Measurements from ENCODE around the gene TMEM45A.

The TMEM45A gene

GRCh38 chr3:100532411-100532810 is 40.0 kb downstream of the TMEM45A start:
- H3K27ac Mint-ChIP-seq, result peak overlapping the region; percentile 7
- no peaks in the 10 kb centered on the region for H3K27me3 Mint-ChIP-seq (ENCODE audit: low read depth, poor library complexity)
- H3K4me1 Mint-ChIP-seq, result no peaks in the 10 kb centered on the region
- peaks cover 11% of the 10 kb centered on the region for H3K36me3 Mint-ChIP-seq (ENCODE audit: low read depth)
- no peak for DNase-seq
- TF ChIP-seq, protein P1, sequence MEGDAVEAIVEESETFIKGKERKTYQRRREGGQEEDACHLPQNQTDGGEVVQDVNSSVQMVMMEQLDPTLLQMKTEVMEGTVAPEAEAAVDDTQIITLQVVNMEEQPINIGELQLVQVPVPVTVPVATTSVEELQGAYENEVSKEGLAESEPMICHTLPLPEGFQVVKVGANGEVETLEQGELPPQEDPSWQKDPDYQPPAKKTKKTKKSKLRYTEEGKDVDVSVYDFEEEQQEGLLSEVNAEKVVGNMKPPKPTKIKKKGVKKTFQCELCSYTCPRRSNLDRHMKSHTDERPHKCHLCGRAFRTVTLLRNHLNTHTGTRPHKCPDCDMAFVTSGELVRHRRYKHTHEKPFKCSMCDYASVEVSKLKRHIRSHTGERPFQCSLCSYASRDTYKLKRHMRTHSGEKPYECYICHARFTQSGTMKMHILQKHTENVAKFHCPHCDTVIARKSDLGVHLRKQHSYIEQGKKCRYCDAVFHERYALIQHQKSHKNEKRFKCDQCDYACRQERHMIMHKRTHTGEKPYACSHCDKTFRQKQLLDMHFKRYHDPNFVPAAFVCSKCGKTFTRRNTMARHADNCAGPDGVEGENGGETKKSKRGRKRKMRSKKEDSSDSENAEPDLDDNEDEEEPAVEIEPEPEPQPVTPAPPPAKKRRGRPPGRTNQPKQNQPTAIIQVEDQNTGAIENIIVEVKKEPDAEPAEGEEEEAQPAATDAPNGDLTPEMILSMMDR (IDR thresholded peaks at IDR 0.05), result no peak
- no peak overlapping the region for H3K4me3 Mint-ChIP-seq
- H3K9me3 Mint-ChIP-seq, result no peaks in the 10 kb centered on the region

GRCh38 chr3:100533176-100533575 is 40.8 kb downstream of the TMEM45A start:
- no peak overlapping the region for H3K4me3 Mint-ChIP-seq
- no peak overlapping the region for H3K27ac Mint-ChIP-seq
- TF ChIP-seq, protein P1 (IDR thresholded peaks at IDR 0.05), result no peak
- DNase-seq, result no peak
- H3K4me1 Mint-ChIP-seq, result no peaks in the 10 kb centered on the region
- peaks cover 6% of the 10 kb centered on the region for H3K36me3 Mint-ChIP-seq (ENCODE audit: low read depth)
- H3K27me3 Mint-ChIP-seq (ENCODE audit: low read depth, poor library complexity), result no peaks in the 10 kb centered on the region
- no peaks in the 10 kb centered on the region for H3K9me3 Mint-ChIP-seq

DNA sequence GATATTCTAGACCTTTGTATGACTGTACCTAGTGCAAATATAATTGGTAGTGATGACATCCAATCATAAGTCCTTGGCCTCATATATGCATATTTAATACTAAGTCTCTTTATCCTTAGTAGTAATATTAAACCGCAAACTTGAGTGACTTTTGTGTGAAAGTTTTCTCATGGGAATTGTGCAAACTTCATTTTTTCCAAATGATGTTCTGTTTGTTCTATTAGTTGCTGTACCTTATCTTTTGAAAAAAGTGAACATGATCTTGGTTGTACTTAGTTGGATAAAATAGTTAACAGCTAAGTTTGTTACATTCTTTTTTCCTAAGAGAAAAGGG is 43.2 kb downstream of the TMEM45A start:
- Mint-ChIP-seq H3K9me3 (no peaks in the 10 kb centered on the region), H3K4me3 (no peak overlapping the region), H3K27ac (no peak overlapping the region), H3K4me1 (no peaks in the 10 kb centered on the region), H3K36me3 (ENCODE audit: low read depth) (peaks cover 8% of the 10 kb centered on the region), H3K27me3 (ENCODE audit: low read depth, poor library complexity) (no peaks in the 10 kb centered on the region)
- TF ChIP-seq, protein P1 (IDR thresholded peaks at IDR 0.05), result no peak
- DNase-seq, result no peak

DNA sequence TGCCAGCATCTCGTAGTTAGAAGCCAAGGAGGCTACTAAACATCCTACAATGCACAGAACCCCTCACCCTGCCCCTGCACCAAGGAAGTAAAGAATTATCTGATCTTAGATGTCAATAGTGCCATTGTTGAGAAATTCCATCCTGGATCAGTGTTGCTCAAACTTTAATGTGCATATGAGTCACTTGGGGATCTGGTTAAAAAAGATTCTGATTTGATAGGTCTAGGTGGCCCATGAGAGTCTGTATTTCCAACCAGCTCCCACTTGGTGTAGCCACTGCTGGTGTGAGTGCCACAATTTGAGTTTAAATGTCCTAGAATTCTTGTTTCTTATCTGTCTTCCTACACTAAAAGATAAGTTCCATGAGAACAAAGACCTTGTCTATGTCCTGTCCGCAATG is 43.7 kb downstream of the TMEM45A start:
- Mint-ChIP-seq H3K36me3 (ENCODE audit: low read depth) (peaks cover 11% of the 10 kb centered on the region), H3K27me3 (ENCODE audit: low read depth, poor library complexity) (no peaks in the 10 kb centered on the region), H3K4me3 (no peak overlapping the region), H3K27ac (no peak overlapping the region), H3K9me3 (peaks cover 3% of the 10 kb centered on the region), H3K4me1 (no peaks in the 10 kb centered on the region)
- no peak for DNase-seq
- TF ChIP-seq, protein P1 (IDR thresholded peaks at IDR 0.05), result no peak

- no peaks in the 10 kb centered on the region for H3K4me1 Mint-ChIP-seq
- no peak overlapping the region for H3K4me3 Mint-ChIP-seq
- TF ChIP-seq, protein P1 (IDR thresholded peaks at IDR 0.05), result no peak
- no peaks in the 10 kb centered on the region for H3K27me3 Mint-ChIP-seq (ENCODE audit: low read depth, poor library complexity)
- no peak for DNase-seq
- H3K27ac Mint-ChIP-seq, result no peak overlapping the region
- peaks cover 11% of the 10 kb centered on the region for H3K9me3 Mint-ChIP-seq
- H3K36me3 Mint-ChIP-seq (ENCODE audit: low read depth), result peaks cover 26% of the 10 kb centered on the region
Measured at GRCh38 chr3:100537646-100538338, 45.4 kb downstream of the TMEM45A start.

- TF ChIP-seq, protein P1 (IDR thresholded peaks at IDR 0.05), result no peak
- H3K4me1 Mint-ChIP-seq, result no peaks in the 10 kb centered on the region
- H3K9me3 Mint-ChIP-seq, result peaks cover 11% of the 10 kb centered on the region
- no peak for DNase-seq
- peaks cover 26% of the 10 kb centered on the region for H3K36me3 Mint-ChIP-seq (ENCODE audit: low read depth)
- no peak overlapping the region for H3K27ac Mint-ChIP-seq
- no peak overlapping the region for H3K4me3 Mint-ChIP-seq
- no peaks in the 10 kb centered on the region for H3K27me3 Mint-ChIP-seq (ENCODE audit: low read depth, poor library complexity)
Measured at GRCh38 chr3:100538339-100538706, 45.9 kb downstream of the TMEM45A start.
